Measurements from ENCODE around the gene ATF1.
"Not testable (repeated sequence)": the region's sequence is repeated elsewhere in the genome, so short reads cannot be mapped to it uniquely, and the experiment has no call there.

ATF1 gene

DNA sequence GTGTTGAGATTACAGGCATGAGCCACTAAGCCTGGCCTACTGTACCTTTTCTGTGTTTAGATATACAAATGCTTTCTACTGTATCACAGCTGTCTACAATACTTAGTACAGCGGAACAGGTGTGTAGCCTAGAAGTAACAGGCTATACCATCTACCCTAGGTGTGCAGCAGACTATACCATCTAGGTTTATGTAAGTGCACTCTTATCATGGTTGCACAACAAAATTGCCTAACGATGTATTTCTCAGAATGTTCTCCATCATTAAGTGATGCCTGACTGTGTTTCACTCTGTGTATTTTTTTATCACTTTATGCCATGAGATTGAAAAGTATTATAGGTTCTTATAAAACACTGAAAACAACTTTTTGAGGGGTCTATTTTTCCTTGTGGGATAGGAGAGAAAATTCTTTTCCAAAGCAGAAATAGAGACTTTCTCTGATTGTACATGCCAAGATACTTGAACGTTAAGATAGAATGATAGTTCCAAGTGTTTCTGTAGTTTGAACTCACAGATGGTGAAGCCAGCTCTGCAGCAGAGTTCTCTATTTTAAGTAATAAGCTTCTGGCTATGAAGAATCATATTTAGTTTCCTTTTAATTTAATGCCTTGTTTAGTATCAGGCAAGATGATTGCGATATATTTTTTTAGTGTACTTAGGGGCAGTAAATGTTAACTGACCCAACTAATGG is 95.9 kb downstream of the ATF1 start:
- H3K36me3 ChIP-seq (ENCODE audit: control insufficient read depth, insufficient read depth, low read length), result no peaks in the 10 kb centered on the region
- 83 to 100% methylated on average over 2 to 3 of the region's 4 CpGs for WGBS, 2 experiments (ENCODE audit: insufficient coverage in 2 of 2)
- H3K27ac ChIP-seq (ENCODE audit: low read depth, low read length, severe bottlenecking), result no peak overlapping the region
- no peaks in the 10 kb centered on the region for H3K4me1 ChIP-seq (ENCODE audit: control insufficient read depth, insufficient read depth, low read length, poor library complexity, severe bottlenecking)
- peaks cover 7% of the 10 kb centered on the region for H3K9me3 ChIP-seq (ENCODE audit: control insufficient read depth, low read length)
- no peak overlapping the region for H3K4me3 ChIP-seq (ENCODE audit: extremely low read depth, insufficient read depth, low read length, poor library complexity, severe bottlenecking)

DNA sequence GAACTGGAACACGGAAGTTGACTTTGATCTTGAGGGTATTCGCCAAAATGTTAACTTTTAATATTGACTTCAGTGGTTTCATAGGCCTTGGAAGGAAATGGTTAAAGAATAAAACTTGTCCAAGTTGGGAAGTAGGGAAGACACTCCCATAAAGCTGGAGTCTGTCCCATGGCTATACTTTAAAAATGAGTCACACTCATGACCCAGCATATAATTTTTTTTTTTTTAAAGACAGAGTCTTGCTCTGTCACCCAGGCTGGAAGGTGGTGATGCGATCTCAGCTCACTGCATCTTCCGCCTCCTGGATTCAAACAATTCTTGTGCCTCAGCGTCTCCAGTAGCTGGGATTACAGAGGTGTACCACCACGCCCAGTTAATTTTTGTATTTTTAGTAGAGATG is 98.4 kb downstream of the ATF1 start:
- Histone ChIP-seq H3K4me3 (ENCODE audit: extremely low read depth, insufficient read depth, low read length, poor library complexity, severe bottlenecking) (no peak overlapping the region), H3K4me1 (ENCODE audit: control insufficient read depth, insufficient read depth, low read length, poor library complexity, severe bottlenecking) (no peaks in the 10 kb centered on the region), H3K27ac (ENCODE audit: low read depth, low read length, severe bottlenecking) (no peak overlapping the region), H3K36me3 (ENCODE audit: control insufficient read depth, insufficient read depth, low read length) (no peaks in the 10 kb centered on the region), H3K9me3 (ENCODE audit: control insufficient read depth, low read length) (peaks cover 7% of the 10 kb centered on the region)
- 93 to 98% methylated on average over 5 to 6 of the region's 6 CpGs for WGBS, 2 experiments (ENCODE audit: insufficient coverage in 2 of 2)

DNA sequence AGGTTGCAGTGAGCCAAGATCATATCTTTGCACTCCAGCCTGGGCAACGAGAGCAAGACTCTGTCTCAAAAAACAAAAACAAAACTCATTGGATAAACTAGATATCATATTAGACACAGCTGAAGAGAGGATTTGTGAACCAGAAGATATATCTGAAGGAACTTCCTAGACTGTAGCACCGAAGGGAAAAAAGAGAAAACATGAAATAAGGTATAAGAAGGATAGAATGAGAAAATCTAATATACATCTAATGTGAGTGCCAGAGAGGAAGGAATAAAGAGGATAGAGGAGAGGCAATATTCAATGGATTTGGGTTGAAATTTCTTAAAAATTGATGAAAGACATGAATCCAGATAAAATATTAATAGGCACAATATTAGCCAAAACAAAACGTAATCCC is 101.4 kb downstream of the ATF1 start:
- peaks cover 7% of the 10 kb centered on the region for H3K9me3 ChIP-seq (ENCODE audit: control insufficient read depth, low read length)
- 83 to 100% methylated on average over 1 of the region's 3 CpGs for WGBS, 2 experiments (ENCODE audit: insufficient coverage in 2 of 2)
- H3K27ac ChIP-seq (ENCODE audit: low read depth, low read length, severe bottlenecking), result no peak overlapping the region
- no peak overlapping the region for H3K4me3 ChIP-seq (ENCODE audit: extremely low read depth, insufficient read depth, low read length, poor library complexity, severe bottlenecking)
- H3K4me1 ChIP-seq (ENCODE audit: control insufficient read depth, insufficient read depth, low read length, poor library complexity, severe bottlenecking), result no peaks in the 10 kb centered on the region
- H3K36me3 ChIP-seq (ENCODE audit: control insufficient read depth, insufficient read depth, low read length), result no peaks in the 10 kb centered on the region

DNA sequence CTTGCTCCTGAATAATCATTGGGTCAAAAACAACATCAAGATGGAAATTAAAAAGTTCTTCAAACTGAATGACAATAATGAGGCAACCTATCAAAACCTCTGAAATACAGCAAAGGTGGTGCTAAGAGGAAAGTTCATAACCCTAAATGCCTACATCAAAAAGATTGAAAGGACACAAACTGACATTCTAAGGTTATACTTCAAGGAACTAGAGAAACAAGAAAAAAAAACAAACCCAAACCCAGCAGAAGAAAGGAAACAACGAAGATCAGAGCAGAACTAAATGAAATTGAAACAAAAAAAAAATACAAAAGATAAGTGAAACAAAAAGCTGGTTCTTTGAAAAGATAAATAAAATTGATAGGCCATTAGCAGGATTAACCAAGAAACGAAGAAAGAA is 105.0 kb downstream of the ATF1 start:
- not testable (repeated sequence) for H3K9me3 ChIP-seq (ENCODE audit: control insufficient read depth, low read length); H3K36me3 ChIP-seq (ENCODE audit: control insufficient read depth, insufficient read depth, low read length); H3K27ac ChIP-seq (ENCODE audit: low read depth, low read length, severe bottlenecking); H3K4me1 ChIP-seq (ENCODE audit: control insufficient read depth, insufficient read depth, low read length, poor library complexity, severe bottlenecking); H3K4me3 ChIP-seq (ENCODE audit: extremely low read depth, insufficient read depth, low read length, poor library complexity, severe bottlenecking)
- no CpG with 5 or more reads among the region's 2 CpGs for WGBS, 2 experiments (ENCODE audit: insufficient coverage in 2 of 2)

All from mesodermal cell (in vitro differentiated cells).